ENCODE measurements around the gene RHOF. TPM values are rescaled to one million over a fixed set of nuclear protein-coding genes. Genes with fewer than 3 reads are reported as not detected.

RHOF gene
- total and polyA plus RNA-seq, 2 of the 8 experiments (the other 6 are each of a cell fraction or from before 2014, with no cell fraction given), result 23.8 to 31.9 TPM

- Histone ChIP-seq H3K4me3 (ENCODE audit: extremely low read depth in 1 of 4, insufficient read depth in 2 of 4, low read depth in 3 of 4, low read length in 4 of 4) (peak overlapping the region; percentile 70 to 83 (median 76); a peak in 6 of 8 replicates), H2BK15ac (ENCODE audit: low read length) (no peak overlapping the region), H3K27ac (ENCODE audit: low read depth, low read length) (no peak overlapping the region), H3K4ac (replicated peaks; ENCODE audit: insufficient read length, low read depth, low read length) (no peak overlapping the region), H2BK5ac (ENCODE audit: low read depth, low read length) (peak overlapping the region; percentile 64), H3K79me2 (ENCODE audit: control insufficient read depth in 1 of 2, insufficient read depth in 2 of 2, low read length in 2 of 2) (peaks cover 0 to 44% of the 10 kb centered on the region in 2 experiments; a peak in 2 of 4 replicates), H4K20me1 (replicated peaks in 1 of 2; ENCODE audit: control insufficient read depth in 1 of 2, insufficient read depth in 2 of 2, low read length in 2 of 2) (peaks cover 1 to 11% of the 10 kb centered on the region in 2 experiments), H3K4me1 (replicated peaks in 1 of 4; ENCODE audit: control insufficient read depth in 3 of 4, insufficient read depth in 4 of 4, low read length in 3 of 4) (peaks cover 7 to 38% (median 21%) of the 10 kb centered on the region in 4 experiments), H3K27me3 (replicated peaks in 1 of 4; ENCODE audit: control insufficient read depth in 3 of 4, extremely low read depth in 1 of 4, insufficient read depth in 3 of 4, low read length in 3 of 4) (no peaks in the 10 kb centered on the region), H2BK120ac (replicated peaks; ENCODE audit: low read depth, low read length) (no peak overlapping the region), H3K36me3 (ENCODE audit: control insufficient read depth in 2 of 4, insufficient read depth in 4 of 4, low read length in 3 of 4) (peaks cover 2 to 36% (median 17%) of the 10 kb centered on the region in 4 experiments; a peak in 4 of 8 replicates), H3K4me2 (ENCODE audit: insufficient read depth in 1 of 2, low read depth in 2 of 2, low read length in 2 of 2) (peak overlapping the region; percentile 88 to 97), H3K23me2 (ENCODE audit: low read depth, low read length) (peaks cover 10% of the 10 kb centered on the region), H3K79me1 (ENCODE audit: low read depth, low read length) (peaks cover 14% of the 10 kb centered on the region), H2BK12ac (ENCODE audit: low read depth, low read length) (peak overlapping the region; percentile 60; the same call in 1 of the 2 replicates), H4K91ac (replicated peaks; ENCODE audit: insufficient read length, low read length) (peak overlapping the region; percentile 2), H3K14ac (ENCODE audit: insufficient read length) (no peak overlapping the region), H2AK5ac (ENCODE audit: low read depth, low read length) (peak overlapping the region; percentile 17; the same call in 1 of the 2 replicates), H4K5ac (ENCODE audit: insufficient read length, low read depth, low read length) (no peak overlapping the region), H4K8ac (ENCODE audit: extremely low read depth, insufficient read depth, low read length) (no peak overlapping the region), H3K18ac (ENCODE audit: extremely low read depth, low read length) (peak overlapping the region; percentile 49), H3K56ac (replicated peaks; ENCODE audit: insufficient read length, low read depth, low read length) (no peak overlapping the region), H3K9me3 (ENCODE audit: insufficient read depth in 2 of 2, low read depth in 1 of 2, low read length in 1 of 2) (no peaks in the 10 kb centered on the region), H3K9ac (replicated peaks in 1 of 4; ENCODE audit: extremely low read depth in 1 of 4, low read depth in 3 of 4, low read length in 3 of 4) (0 out of 7 replicates have a peak overlapping the region, but pooled peaks of 1 of the 4 experiments have one; percentile 17), H2AFZ (ENCODE audit: low read length) (no peak overlapping the region), H3K23ac (ENCODE audit: insufficient read length) (no peak overlapping the region), H2BK20ac (ENCODE audit: low read length) (peak overlapping the region; percentile 52)
- 80% methylated on average over 6 of the region's 6 CpGs; no CpG with 5 or more reads in 1 of the 2 experiments for WGBS, 2 experiments (ENCODE audit: extremely low coverage in 1 of 2, insufficient coverage in 1 of 2, insufficient read length in 1 of 2, insufficient replicate concordance in 2 of 2, low coverage in 1 of 2, low lambda C conversion rate in 2 of 2, missing lambda C conversion rate in 1 of 2)
- POLR2A ChIA-PET (ENCODE audit: partially characterized antibody), result interaction anchor here (0.6 to 27.9 kb wide), 12 partner anchors 11 to 964 kb away, joined by 3 to 958 read pairs (median 4); partner anchors contain the start of genes RHOF, SETD1B and TMEM120B
- CTCF ChIA-PET (ENCODE audit: partially characterized antibody), result interaction anchor here (0.5 to 12.0 kb wide), 26 partner anchors 9 to 332 kb away, joined by 3 to 363 read pairs (median 4); partner anchors contain the start of genes HPD, PSMD9 and RHOF
- TF ChIP-seq SP4 (IDR thresholded peaks at IDR 0.05; ENCODE audit: low read length) (0 out of 2 replicates have a peak, but pooled peaks have one; percentile 8), SAP30 (IDR thresholded peaks at IDR 0.05; ENCODE audit: insufficient read depth, insufficient replicate concordance, low read length) (no peak)
- no peak for FAIRE-seq
- DNase-seq (ENCODE audit: low read depth in 1 of 2, low spot score in 2 of 2), result no peak
These were observed 17.4 kb upstream of the RHOF start for GRCh38 chr12:121810833-121811433.
